Liver (tissue), 9 donors: Measurements from ENCODE around the gene CDC40. TPM values are rescaled to one million over a fixed set of nuclear protein-coding genes. Genes with fewer than 3 reads are reported as not detected.

ENCODE experiments used
- DNase-seq: peaks from one replicate; pipeline ENCODE4 v3.0.0-alpha.2; 2017; ENCODE audit warnings: low spot score
- H3K27ac ChIP-seq, 2 donors: one replicate each; pipeline ENCODE4 v1.7.0; 2013; ENCODE audit warnings: inconsistent platforms in 2 of 2, low read length in 2 of 2, control low read depth in 1 of 2, low read depth in 1 of 2, mild to moderate bottlenecking in 1 of 2
- H3K27me3 ChIP-seq, 4 donors: one replicate each; pipeline versions ENCODE4 v1.6.1 to v1.7.0; 2013; ENCODE audit warnings: low read length in 3 of 4, inconsistent platforms in 1 of 4, mild to moderate bottlenecking in 1 of 4, moderate library complexity in 1 of 4; ENCODE audit not compliant: control insufficient read depth in 4 of 4, insufficient read depth in 4 of 4
- H3K36me3 ChIP-seq, 4 donors: one replicate each; pipeline versions ENCODE4 v1.6.1 to v1.7.0; 2013; ENCODE audit warnings: low read length in 3 of 4, mild to moderate bottlenecking in 3 of 4, low read depth in 1 of 4, moderate library complexity in 1 of 4; ENCODE audit not compliant: control insufficient read depth in 4 of 4, insufficient read depth in 3 of 4
- H3K4me1 ChIP-seq, 4 donors: one replicate each; pipeline versions ENCODE4 v1.6.1 to v1.7.0; 2013; ENCODE audit warnings: low read length in 3 of 4, mild to moderate bottlenecking in 3 of 4, moderate library complexity in 1 of 4; ENCODE audit not compliant: control insufficient read depth in 4 of 4, insufficient read depth in 4 of 4
- H3K4me3 ChIP-seq, 3 donors: one replicate each; pipeline versions ENCODE4 v1.6.1 to v1.7.0; 2013; ENCODE audit warnings: low read length in 3 of 3, control low read depth in 1 of 3, low read depth in 1 of 3, mild to moderate bottlenecking in 1 of 3
- H3K9ac ChIP-seq, 2 donors: one replicate each; pipeline ENCODE4 v1.7.0; 2013; ENCODE audit warnings: low read length in 2 of 2, mild to moderate bottlenecking in 2 of 2, moderate library complexity in 2 of 2, control low read depth in 1 of 2, low read depth in 1 of 2
- H3K9me3 ChIP-seq, 4 donors: one replicate each; pipeline versions ENCODE4 v1.6.1 to v1.7.0; 2013; ENCODE audit warnings: low read length in 3 of 4; ENCODE audit not compliant: control insufficient read depth in 4 of 4
- EGR1 ChIP-seq, 2 donors: IDR thresholded peaks; 2 replicates each; pipeline ENCODE4 v1.6.1; 2016 to 2018; ENCODE audit warnings: antibody characterized with exemption in 2 of 2, low read depth in 2 of 2
- FOXA1 ChIP-seq: IDR thresholded peaks from 2 replicates; pipeline ENCODE4 v1.6.1; 2016; ENCODE audit warnings: antibody characterized with exemption
- FOXA2 ChIP-seq: IDR thresholded peaks from 2 replicates; pipeline ENCODE4 v1.6.1; 2016; ENCODE audit warnings: antibody characterized with exemption
- GABPA ChIP-seq, 2 donors: IDR thresholded peaks in 1 of 2; conservative IDR thresholded peaks in 1 of 2; 2 replicates each; pipeline ENCODE4 v1.6.1; 2016; ENCODE audit warnings: antibody characterized with exemption in 2 of 2, mild to moderate bottlenecking in 1 of 2, moderate library complexity in 1 of 2
- HNF4G ChIP-seq: IDR thresholded peaks from 2 replicates; pipeline ENCODE4 v1.6.1; 2016; ENCODE audit warnings: antibody characterized with exemption
- JUND ChIP-seq, 2 donors: IDR thresholded peaks; 2 replicates each; pipeline ENCODE4 v1.6.1; 2016; ENCODE audit warnings: antibody characterized with exemption in 2 of 2
- NR2F2 ChIP-seq: IDR thresholded peaks from 2 replicates; pipeline ENCODE4 v1.6.1; 2016; ENCODE audit warnings: antibody characterized with exemption
- RAD21 ChIP-seq, 2 donors: IDR thresholded peaks; 2 replicates each; pipeline ENCODE4 v1.6.1; 2016; ENCODE audit warnings: antibody characterized with exemption in 2 of 2, mild to moderate bottlenecking in 2 of 2
- RXRA ChIP-seq, 2 donors: IDR thresholded peaks; 2 replicates each; pipeline ENCODE4 v1.6.1; 2017 to 2018; ENCODE audit warnings: antibody characterized with exemption in 2 of 2, mild to moderate bottlenecking in 1 of 2
- SP1 ChIP-seq: IDR thresholded peaks from 2 replicates; pipeline ENCODE4 v1.6.1; 2018; ENCODE audit warnings: antibody characterized with exemption, mild to moderate bottlenecking
- TAF1 ChIP-seq: conservative IDR thresholded peaks from 2 replicates; pipeline ENCODE4 v1.6.1; 2016; ENCODE audit warnings: antibody characterized with exemption, mild to moderate bottlenecking
- YY1 ChIP-seq: IDR thresholded peaks from 2 replicates; pipeline ENCODE4 v1.6.1; 2016; ENCODE audit warnings: antibody characterized with exemption, mild to moderate bottlenecking
- WGBS: extraction: QIAGEN DNeasy Blood & Tissue Kit; methylation state at CpG from one replicate; pipeline ENCODE4 v1.1.7; 2013; 5-methylcytosine and 5-hydroxymethylcytosine counted together
- polyA plus RNA-seq, 2 donors: library from polyadenylated mRNA; stranded (reverse) in 1 of 2; unstranded in 1 of 2; fragments of 200-250 nt in 1 of 2; fragments of >200 nt in 1 of 2; fragmentation: Nextera tagmentation in 1 of 2; extraction: Ambion mirVana in 1 of 2; gene quantifications; one replicate each; pipeline versions ENCODE4 v1.2.1 to v1.2.3, GENCODE V29; 2013 to 2015
- total RNA-seq, 2 donors: library from RNA; depleted of rRNA; stranded (reverse); fragments of >200 nt; gene quantifications; one replicate each; pipeline ENCODE4 v1.2.3, GENCODE V29; 2014
- TF ChIP-seq, protein P1 (sequence below): IDR thresholded peaks from 2 replicates; pipeline ENCODE4 v1.6.1; 2016; ENCODE audit warnings: antibody characterized with exemption
- TF ChIP-seq, protein P2 (sequence below): IDR thresholded peaks from 2 replicates; pipeline ENCODE4 v1.6.1; 2016; ENCODE audit warnings: antibody characterized with exemption
- TF ChIP-seq, protein P3 (sequence below): fragments of 150-350 bp; IDR thresholded peaks from 2 replicates; pipeline ENCODE4 v1.5.1; 2017; ENCODE audit warnings: improper control_type of control experiment, low read depth, low read length; ENCODE audit not compliant: missing input control
- TF ChIP-seq, protein P4 (sequence below): IDR thresholded peaks from 2 replicates; pipeline ENCODE4 v1.6.1; 2016; ENCODE audit warnings: antibody characterized with exemption, mild to moderate bottlenecking
- donor health status: healthy.
- donor health status: healthy.
- donor health status: healthy.
- donor health status: healthy.
- donor health status: healthy.

CDC40 gene
- total and polyA plus RNA-seq, 4 donors, result 6.7 to 19.8 (median 13.3) TPM

DNA sequence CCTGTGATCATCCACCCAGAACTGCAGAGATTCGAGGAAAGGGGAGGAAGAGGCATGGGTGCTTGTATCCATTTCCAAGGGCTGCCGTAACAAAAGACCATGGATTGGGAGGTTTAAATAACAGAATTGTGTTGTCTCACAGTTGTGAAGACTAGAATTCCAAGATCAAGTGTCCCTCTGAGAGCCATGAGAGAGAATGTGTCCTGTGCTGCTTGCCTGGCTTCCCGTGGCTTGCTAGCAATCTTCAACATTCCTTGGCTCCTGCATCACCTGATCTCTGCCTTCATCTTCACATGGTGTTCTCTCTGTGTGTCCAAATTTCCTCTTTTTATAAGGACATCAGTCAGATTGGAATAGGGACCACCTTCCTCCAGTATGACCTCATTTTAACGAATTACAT lies 69.8 kb downstream of the CDC40 start:
- Histone ChIP-seq H3K9ac (no peak overlapping the region), H3K9me3 (no peaks in the 10 kb centered on the region)
- 90% methylated on average over 4 of the region's 4 CpGs for WGBS

DNA sequence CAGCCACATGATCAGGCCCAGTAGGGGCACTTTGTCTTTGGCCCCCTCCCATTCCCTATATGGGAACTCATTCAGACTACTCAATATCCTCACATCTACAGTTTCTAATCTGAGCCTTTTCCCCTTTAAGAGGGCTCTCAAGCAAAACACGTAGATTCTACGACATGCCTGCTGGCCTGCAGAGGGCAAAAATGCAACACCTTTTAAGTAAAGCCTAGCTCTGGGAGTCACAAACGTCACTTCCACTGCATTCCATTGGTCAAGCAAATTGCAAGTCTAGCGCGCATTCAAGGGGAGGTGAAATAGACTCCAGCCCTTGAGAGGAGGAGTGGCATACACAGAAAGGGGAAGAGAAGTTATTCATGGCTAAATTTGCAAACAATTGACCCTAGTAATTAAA lies 70.6 kb downstream of the CDC40 start:
- no peak overlapping the region for H3K27ac ChIP-seq
- H3K9ac ChIP-seq, result no peak overlapping the region
- H3K36me3 ChIP-seq, result no peaks in the 10 kb centered on the region
- WGBS, result 79% methylated on average over 5 of the region's 5 CpGs
- H3K4me3 ChIP-seq, result no peak overlapping the region
- no peaks in the 10 kb centered on the region for H3K27me3 ChIP-seq
- DNase-seq, result no peak
- H3K4me1 ChIP-seq, result no peaks in the 10 kb centered on the region
- no peaks in the 10 kb centered on the region for H3K9me3 ChIP-seq
- TF ChIP-seq HNF4G (no peak), GABPA (IDR thresholded peaks at IDR 0.05 in 1 of 2, conservative IDR thresholded peaks at IDR 0.05 in 1 of 2) (no peak)

More for the DNA sequence above, 69.8 kb downstream of the CDC40 start:
- Histone ChIP-seq H3K27me3 (no peaks in the 10 kb centered on the region), H3K4me3 (no peak overlapping the region), H3K36me3 (no peaks in the 10 kb centered on the region), H3K27ac (no peak overlapping the region), H3K4me1 (no peaks in the 10 kb centered on the region)
- no peak for DNase-seq
- no peak for TF ChIP-seq RXRA (IDR thresholded peaks at IDR 0.05)
- no peak for TF ChIP-seq FOXA1
- TF ChIP-seq, protein P1, sequence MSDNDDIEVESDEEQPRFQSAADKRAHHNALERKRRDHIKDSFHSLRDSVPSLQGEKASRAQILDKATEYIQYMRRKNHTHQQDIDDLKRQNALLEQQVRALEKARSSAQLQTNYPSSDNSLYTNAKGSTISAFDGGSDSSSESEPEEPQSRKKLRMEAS, result no peak
- TF ChIP-seq JUND (IDR thresholded peaks at IDR 0.05), result no peak
- TF ChIP-seq HNF4G, result no peak
- no peak for TF ChIP-seq GABPA (IDR thresholded peaks at IDR 0.05 in 1 of 2, conservative IDR thresholded peaks at IDR 0.05 in 1 of 2)
- TF ChIP-seq, protein P2, sequence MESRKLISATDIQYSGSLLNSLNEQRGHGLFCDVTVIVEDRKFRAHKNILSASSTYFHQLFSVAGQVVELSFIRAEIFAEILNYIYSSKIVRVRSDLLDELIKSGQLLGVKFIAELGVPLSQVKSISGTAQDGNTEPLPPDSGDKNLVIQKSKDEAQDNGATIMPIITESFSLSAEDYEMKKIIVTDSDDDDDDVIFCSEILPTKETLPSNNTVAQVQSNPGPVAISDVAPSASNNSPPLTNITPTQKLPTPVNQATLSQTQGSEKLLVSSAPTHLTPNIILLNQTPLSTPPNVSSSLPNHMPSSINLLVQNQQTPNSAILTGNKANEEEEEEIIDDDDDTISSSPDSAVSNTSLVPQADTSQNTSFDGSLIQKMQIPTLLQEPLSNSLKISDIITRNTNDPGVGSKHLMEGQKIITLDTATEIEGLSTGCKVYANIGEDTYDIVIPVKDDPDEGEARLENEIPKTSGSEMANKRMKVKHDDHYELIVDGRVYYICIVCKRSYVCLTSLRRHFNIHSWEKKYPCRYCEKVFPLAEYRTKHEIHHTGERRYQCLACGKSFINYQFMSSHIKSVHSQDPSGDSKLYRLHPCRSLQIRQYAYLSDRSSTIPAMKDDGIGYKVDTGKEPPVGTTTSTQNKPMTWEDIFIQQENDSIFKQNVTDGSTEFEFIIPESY, result no peak
- TF ChIP-seq YY1, result no peak
- TF ChIP-seq NR2F2, result no peak
- no peak for TF ChIP-seq RAD21 (IDR thresholded peaks at IDR 0.05)
- no peak for TF ChIP-seq TAF1
- TF ChIP-seq EGR1 (IDR thresholded peaks at IDR 0.05; ENCODE audit: low read depth in 2 of 2), result no peak
- TF ChIP-seq, protein P3, sequence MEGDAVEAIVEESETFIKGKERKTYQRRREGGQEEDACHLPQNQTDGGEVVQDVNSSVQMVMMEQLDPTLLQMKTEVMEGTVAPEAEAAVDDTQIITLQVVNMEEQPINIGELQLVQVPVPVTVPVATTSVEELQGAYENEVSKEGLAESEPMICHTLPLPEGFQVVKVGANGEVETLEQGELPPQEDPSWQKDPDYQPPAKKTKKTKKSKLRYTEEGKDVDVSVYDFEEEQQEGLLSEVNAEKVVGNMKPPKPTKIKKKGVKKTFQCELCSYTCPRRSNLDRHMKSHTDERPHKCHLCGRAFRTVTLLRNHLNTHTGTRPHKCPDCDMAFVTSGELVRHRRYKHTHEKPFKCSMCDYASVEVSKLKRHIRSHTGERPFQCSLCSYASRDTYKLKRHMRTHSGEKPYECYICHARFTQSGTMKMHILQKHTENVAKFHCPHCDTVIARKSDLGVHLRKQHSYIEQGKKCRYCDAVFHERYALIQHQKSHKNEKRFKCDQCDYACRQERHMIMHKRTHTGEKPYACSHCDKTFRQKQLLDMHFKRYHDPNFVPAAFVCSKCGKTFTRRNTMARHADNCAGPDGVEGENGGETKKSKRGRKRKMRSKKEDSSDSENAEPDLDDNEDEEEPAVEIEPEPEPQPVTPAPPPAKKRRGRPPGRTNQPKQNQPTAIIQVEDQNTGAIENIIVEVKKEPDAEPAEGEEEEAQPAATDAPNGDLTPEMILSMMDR, result no peak
- no peak for TF ChIP-seq SP1

DNA sequence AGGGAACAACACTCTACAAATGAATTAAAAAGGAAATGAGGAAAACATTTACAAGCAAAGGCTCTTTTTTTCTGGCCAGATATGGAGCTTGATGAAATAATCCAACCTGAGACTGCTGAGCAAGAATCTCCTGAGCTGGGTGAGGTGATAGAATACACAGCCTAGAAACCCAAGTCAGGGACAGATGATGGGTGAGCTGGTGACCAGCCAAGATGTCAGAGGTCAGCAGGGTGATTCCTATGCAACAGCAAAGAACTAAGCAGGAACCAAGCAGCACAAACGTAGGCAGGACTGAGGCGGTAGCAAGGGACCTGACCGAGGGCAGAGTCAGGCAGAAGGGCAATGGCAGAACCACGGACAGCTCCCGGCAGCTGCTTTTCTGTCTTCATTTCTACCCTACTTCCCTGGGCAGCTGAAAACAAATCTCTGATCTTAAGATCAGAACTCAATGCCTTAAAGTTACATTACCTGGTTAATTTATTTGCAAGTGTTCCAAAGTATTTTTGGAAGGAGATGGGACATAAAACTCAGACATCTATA lies 75.1 kb downstream of the CDC40 start:
- TF ChIP-seq FOXA2 (no peak), RAD21 (IDR thresholded peaks at IDR 0.05) (no peak), TAF1 (no peak)
- TF ChIP-seq, protein P4, sequence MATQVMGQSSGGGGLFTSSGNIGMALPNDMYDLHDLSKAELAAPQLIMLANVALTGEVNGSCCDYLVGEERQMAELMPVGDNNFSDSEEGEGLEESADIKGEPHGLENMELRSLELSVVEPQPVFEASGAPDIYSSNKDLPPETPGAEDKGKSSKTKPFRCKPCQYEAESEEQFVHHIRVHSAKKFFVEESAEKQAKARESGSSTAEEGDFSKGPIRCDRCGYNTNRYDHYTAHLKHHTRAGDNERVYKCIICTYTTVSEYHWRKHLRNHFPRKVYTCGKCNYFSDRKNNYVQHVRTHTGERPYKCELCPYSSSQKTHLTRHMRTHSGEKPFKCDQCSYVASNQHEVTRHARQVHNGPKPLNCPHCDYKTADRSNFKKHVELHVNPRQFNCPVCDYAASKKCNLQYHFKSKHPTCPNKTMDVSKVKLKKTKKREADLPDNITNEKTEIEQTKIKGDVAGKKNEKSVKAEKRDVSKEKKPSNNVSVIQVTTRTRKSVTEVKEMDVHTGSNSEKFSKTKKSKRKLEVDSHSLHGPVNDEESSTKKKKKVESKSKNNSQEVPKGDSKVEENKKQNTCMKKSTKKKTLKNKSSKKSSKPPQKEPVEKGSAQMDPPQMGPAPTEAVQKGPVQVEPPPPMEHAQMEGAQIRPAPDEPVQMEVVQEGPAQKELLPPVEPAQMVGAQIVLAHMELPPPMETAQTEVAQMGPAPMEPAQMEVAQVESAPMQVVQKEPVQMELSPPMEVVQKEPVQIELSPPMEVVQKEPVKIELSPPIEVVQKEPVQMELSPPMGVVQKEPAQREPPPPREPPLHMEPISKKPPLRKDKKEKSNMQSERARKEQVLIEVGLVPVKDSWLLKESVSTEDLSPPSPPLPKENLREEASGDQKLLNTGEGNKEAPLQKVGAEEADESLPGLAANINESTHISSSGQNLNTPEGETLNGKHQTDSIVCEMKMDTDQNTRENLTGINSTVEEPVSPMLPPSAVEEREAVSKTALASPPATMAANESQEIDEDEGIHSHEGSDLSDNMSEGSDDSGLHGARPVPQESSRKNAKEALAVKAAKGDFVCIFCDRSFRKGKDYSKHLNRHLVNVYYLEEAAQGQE, result peak; percentile 97
- Histone ChIP-seq H3K9me3 (no peaks in the 10 kb centered on the region), H3K9ac (no peak overlapping the region), H3K27ac (no peak overlapping the region), H3K4me1 (no peaks in the 10 kb centered on the region), H3K4me3 (no peak overlapping the region), H3K36me3 (no peaks in the 10 kb centered on the region), H3K27me3 (no peaks in the 10 kb centered on the region)
- DNase-seq, result peak; percentile 37
- WGBS, result 27% methylated on average over 5 of the region's 5 CpGs
